Measurements from ENCODE around the gene NAT9.

The NAT9 gene, protein sequence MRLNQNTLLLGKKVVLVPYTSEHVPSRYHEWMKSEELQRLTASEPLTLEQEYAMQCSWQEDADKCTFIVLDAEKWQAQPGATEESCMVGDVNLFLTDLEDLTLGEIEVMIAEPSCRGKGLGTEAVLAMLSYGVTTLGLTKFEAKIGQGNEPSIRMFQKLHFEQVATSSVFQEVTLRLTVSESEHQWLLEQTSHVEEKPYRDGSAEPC

DNA sequence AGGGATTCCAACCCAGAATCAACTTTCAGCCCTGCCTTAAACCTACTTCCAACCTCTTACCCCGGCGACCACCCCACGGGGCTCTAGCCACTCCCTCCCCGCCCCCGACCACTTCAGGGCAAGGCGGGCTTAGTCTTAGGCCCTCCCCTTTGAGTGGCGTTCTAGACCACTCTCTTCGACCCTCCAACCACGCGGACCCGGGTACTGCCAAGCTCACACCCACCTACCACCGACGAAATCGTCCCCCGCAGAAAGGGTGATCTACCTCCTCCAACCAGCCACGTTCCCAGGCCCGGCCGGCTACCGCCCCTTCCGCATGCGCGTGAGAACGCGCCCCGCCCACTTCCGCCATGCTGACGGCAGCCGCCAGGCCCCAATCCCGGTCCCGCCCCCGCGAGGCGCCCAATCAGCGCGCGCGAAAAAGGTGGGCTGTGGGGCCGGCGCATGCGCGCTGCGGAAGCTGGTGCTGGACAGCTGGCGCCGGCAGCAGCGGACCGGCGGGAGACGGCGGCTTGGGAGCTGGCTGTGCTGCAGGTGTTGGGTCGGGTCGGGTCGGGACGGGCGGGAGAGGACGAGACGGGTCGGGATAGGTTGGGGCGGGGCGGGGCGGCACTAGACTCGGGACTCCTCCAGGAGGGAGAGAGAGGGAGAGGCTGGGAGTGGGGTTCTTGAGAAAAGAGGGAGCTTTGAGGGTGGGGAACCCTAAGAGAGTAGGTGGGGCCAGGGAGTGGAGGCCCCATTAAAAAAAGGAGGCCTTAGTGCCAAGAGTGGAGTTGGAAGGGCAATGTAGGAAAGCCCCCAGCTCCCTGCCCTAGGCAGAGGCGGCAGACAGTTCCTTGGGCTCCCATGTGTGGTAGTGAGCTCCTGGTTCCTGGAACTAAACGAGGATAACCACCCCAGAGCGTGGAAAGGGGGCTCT is at the start of gene NAT9:
Gene NAT9 (minus strand): TSS at position 302 of the 919 bp plus-strand sequence. CDS start 647 bp downstream, outside the sequence.
- DNase-seq = peak; percentile 99 to 100

DNA sequence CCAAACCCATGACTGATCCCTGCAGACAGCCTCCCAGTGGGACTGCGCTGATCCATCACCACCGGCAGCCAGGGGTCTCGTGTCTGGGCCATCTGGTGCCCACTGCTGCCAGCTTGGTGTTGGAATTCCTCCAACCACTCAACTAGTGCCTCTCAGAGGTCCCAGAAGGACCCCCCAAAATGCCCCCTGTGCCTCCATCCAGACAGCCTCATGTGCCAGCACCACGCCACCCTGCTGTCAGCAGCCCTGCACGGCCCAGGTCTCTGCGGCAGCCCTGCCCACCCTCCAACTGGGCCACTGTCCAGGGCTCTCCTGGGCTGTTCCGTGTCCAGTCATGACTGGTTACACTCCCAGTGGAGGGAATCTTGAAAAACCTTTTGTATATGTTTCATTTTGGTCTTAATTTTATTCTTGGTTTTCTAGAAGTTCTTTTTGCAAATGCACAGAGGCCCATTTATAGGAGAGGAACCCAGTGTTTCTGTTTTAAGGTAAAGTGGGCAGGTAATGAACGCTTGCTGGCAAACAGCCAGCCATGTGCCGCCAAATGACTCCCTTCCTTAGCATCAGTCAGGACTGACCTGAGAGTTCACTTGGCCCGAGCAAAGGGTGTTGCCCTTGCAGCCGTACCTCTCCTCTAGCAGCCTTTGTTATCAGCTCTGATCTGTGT is 48.9 kb upstream of the NAT9 start:
- DNase-seq = no peak

DNA sequence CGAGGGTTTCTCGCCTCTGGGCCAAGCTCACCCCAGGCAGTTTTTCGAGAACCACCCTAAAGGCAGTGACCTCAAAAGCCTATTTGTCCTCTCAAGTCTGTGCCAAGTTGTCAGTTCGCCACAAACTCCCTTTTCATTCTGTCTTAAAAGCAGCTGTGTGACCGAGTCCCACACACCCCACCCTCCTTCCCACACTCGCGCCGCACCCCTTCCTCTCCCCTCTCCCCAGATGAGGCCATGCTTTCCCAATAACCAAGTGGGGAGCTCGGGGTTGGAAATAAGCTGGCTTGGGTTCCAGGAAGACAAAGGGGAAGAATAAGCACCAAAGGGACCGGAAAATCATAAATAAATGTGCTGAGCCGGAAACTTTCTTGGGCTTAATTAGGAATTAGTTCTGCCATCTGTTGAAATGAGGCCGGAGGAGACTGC is 46.8 kb upstream of the NAT9 start:
- no peak for DNase-seq

DNA sequence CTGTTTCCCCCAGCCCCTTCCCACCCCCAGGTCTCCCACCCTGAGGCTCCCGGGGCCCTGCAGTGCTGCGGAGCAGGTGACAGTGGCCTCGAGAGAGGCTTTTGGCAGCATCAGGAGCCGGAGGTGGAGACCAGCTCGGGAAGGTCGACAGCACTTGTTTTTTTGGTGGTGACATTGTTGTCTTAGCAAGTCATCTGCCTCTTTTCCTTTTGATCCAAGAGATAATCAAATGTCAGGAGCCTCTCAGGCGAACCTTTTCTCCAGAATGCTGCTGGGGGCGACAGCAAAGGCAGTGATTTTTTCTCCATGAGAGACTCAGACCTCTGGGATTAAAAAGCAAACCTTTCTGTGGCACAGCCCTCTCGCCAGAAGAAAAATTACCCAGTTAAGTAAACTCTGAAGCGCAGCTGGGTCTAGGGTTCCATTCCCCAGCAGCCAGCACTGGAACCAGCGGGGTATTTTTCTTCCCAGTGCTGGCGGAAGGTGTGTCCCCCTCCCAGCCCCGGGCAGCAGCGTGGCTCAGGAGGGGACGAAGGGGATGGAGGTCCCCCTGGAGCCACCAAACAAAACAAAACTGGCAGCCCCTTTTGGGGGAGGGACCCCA is 46.3 kb upstream of the NAT9 start:
- DNase-seq = no peak

DNA sequence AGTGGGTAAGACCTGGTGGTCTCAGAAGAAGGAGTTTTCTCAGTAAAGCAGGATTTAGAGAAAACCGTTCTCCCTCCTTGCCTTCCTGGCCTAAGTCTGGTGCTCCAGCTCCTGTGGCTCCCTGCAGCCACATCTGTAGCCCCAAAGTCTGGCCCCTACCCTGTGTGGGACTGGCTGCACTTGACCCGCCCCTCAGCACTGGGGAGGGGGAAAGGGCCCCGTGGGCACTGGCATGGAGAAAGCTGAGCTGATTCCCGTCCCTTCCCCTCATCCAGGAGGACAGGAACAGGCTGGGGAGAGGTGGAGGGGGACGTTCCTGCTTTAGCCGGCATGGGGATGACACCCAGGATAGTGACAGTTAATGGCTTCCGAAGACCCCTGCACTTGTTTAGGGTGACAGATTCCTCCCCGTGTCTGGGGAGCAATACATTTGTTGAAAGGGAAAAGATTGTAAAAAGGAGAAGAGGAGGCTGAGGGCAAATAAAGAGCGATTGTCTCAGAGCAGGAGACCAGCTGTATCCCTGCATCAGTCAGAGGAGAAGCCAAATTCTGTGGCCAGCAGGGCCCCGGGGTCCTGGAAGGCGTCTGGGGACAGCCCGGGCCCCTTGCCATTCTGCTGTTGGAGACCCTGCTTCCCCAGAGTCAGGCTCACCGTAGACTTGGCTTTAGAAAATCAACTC is 45.6 kb upstream of the NAT9 start:
- DNase-seq = no peak

DNA sequence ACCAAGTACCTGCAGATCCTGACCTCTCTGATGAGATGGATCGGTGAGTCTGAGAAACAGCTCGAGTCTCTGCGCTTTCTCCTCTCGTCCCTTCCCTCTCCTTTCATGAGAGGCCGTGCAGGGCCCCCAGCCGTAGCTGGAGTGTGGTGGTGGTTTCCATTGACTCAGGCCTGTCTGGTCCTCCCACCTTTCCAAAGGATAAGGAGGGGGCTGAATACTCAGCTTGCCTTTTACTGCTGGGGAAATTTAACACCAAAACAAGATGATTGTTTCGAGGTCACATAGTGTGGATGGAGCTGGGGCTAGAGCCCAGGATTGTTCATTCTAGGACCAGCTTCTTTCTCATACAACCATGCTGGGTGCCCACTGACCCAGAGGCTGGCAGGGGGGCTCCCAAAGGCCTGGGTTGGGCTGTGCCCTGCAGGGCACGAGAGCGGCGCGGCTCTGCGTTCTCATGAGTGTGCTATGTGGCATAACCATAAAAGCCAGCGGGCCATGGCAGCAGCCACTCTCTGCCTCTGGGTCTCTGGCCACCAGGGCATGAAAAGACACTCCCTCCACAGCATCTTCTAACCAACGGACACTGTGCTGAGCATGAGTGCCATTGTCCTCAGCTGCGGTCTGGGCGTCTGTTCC is 43.8 kb upstream of the NAT9 start:
- no peak for DNase-seq

DNA sequence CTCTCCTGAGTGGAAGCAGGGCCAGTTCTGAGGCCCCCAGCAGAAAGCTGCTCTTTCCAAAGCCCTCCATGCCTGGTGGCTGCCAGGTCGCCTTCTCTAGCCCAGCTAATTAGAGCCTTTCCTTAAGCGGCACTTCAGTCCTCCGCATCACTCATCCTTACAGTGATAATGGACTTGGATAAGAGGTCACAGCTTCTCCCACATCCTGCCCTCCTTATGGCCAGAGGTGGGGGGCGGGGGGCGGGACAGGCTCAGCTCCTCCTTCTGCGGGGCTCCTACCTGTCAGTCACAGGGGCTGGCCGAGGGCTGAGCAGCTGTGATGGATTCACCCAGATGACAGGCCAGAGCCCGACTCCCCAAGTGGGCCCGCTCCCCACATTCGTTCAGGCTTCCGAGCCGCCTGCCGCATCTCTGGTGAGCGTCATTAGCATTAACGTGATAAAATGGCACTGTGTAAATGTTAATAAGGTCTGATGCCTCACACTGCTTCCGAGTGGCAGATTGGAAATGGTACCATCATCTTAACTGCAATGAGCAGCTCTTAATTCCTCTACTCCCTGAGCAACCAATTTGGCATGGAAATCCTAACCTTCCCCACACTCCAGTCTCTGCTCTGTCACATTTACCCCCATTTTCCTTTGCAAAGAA is 42.3 kb upstream of the NAT9 start:
- DNase-seq = no peak

DNA sequence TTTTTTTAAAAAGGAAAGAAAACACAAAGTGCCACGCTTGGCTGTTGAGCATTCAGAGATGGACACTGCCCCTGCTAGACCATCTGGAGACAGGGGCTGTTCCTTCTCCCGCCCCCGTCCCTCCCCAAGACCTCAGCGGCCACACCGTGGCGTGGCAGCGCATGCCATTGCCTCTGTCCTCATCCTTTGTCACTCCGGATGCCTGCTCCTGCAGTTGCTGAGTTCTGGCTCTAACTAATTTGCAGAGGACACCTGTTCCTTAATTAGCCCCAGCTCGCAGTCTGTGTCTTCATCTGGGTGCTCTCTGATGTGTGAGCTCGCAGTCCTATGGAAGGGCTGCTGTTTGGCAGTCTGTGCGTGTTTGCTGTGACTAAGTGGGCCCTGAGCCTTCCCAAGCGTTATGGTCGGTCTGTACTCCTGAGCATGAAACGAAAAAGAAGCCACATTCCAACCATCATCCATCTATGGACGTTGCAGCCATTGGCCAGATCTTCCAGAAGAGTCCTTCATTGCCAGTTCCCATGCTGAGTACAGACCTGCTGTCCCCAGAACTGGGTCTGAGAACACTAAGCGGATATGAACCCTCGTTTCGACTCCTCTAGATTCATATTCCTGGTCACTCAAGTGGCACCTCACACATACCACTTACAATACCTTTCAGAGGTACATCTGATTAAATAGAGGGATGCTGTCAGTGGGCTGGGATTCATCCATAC is 40.9 kb upstream of the NAT9 start:
- no peak for DNase-seq

DNA sequence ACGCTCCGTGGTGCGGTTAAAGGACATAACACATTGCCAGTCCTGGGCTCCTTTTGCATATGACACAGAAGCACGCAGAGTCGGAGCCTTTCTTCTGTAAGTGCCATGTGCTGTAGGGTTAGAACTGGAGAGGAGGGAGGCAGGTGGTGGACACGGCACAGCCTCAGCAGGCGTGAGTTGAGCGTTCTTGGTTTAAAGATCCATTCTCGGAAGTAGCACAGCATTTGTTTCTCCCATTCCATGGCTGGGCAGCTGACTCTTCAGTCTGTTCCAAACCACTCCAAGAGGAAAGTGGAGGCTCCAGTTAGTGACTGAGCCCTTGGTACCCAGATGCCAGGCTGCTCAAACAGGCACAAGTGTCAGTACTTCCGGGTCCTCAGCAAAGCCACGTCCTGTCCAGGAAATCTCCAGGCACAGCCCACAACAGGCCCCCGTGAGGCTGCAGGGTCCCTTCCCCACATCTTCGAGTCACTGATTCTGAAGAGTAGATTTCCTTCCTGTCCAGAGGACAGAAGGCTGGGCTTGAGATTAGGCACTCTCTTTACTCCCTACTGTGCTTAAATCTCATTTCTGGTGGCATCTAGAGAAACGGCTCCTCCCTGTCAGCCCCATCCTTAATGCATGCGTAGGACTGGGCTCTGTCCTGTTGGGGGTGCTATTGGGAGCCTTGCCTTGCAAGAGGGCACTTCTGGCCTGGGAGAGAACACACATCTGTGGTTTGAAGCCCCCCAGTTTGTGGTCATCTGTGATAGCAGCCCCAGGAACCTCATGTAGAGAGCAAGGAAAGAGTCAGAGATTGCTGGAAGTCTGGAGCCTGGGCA is 39.6 kb upstream of the NAT9 start:
- DNase-seq = peak; percentile 24

DNA sequence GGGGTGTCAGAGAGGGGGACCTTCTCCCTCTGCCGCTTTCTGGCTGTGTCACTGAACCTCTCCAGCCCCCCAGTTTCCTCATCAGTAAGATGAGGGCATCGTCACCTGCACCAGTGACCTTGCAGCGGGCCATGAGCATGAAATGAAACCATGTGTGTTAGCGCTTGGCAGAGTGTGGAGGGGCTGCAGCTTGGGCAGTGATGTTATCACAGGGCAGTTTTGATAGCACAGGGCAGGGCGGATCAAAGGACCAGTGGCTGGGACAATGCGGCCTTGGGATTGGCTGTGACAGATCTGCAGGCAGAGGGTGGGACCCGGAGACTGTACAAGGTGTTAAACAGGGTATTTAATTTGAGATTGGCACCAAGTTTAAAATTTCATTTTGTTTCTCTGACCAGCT is 38.9 kb upstream of the NAT9 start:
- no peak for DNase-seq

DNA sequence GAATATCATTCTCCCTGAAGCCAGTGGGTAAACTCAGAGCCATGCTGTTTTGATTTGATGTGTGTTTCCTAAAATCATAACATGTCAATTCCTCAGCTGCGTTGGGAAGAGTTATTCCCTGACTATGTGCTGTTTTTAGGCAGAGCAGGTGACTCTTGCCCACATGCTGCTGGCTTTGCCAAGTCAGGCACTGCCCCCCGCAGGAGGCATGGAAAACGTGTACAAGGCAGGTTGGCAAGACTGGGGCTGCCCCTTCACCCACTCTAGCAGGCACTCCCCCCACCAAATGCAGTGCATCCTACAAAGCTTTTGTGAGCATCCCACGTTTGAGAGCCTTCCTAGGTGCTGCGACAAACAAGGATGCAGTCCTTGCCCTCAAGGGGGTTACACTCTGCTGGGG is 38.3 kb upstream of the NAT9 start:
- no peak for DNase-seq

DNA sequence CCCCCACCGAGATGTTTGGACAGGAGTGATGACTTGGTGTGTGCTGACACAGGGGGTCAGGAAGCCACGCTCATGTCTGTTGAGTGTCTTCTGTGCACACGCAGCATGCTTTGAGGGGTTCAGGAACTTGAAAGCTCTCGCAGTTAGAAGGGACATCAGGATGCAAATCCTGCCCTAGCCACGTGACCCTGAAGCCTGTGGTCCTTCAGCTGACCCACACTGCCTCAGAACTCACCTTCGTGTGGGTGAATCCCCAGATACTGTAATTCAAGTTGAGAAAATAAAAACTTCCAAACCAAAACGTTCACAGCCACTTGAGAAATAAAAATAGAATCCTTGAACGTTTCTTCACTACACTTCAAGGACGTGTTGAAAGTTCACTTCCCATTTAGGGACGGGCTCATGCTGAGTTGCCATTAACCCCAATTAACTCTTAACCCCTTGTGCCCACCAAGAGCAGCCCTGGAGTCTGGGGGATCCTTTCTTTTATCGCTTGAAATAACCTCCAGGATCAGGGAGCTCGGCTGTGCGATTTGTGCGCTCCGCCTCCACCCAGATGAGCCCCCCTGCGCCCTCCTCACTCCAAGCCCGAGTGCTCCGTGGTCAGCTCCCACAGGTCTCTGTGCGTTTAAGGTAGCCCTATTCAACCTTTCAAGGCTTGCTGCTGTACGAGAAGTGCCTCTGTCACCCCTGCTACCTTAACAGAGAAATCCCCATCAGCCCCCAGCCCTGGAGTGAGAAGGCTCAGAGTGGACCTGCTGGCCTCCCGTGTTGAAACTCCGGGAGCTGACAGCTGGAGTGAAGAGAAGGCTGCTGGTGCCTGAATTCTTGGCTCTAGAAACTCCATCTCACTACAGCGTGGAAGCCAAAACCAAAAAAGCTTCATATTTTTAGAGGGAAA is 36.2 kb upstream of the NAT9 start:
- DNase-seq = no peak

DNA sequence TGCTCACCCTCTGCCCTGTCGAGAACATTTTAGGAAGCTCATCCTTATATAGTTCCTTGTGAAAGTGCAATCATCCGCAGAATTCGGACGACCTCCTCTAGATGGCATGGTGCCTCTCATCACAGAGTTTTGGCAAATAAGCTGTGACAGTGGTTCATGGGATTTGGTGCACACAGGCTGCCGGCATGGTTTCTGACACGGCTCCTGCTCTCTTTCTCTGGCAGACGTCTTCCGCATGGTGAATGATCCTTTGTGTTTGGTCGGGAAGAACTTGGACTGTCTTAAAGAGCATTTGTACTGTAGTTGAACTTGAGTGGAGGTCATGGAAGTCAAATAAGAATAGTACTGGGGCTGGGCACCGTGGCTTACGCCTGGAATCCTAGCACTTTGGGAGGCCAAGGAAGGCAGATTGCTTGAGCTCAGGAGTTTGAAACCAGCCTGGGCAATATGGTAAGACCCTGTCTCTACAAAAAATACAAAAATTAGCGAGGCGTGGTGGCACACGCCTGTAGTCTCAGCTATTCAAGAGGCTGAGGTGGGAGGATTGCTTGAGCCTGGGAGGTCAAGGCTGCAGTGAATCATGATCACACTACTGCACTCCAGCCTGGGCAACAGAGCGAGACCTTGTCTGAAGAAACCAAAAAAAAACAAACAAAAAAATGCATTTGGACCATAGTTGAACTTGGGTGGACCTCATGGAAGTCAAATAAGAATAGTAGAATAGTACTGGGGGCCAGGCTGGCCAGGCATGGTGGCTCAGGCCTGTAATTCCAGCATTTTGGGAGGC is 34.7 kb upstream of the NAT9 start:
- DNase-seq = no peak

DNA sequence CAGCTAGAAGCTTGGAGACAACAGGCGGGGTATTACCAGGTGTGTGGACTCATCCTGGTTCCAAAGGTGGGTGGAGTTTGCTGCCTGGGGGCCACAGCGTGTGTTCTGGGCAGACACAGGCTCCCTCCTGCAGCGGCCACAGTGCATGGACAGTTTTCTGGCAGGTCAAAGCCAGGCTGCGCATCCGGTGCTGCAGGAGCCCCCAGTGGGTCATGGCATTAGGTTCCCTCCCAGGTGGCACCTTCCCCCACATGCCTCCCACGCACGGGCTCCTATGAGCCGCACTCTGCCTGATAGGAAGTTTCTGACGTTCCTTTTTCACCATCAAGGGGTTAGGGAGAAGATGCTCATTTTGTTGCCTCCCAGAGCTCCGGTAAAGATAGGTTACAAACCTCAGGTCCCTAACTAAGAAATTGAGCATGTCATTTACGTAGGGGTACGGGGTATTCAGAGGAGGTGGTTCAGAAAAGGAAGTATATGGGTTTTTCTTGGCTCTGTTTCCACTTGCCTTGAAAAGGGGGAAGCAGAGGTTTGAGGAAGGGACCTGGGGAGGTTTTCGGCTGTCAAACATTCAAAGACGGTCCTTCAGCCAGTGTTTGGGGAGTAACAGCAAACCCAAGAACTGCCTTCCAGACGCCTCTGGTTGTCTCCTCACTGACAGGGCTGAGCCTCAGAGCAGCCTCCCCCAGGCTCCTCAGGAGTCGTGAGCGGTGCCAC is 32.7 kb upstream of the NAT9 start:
- DNase-seq = no peak

DNA sequence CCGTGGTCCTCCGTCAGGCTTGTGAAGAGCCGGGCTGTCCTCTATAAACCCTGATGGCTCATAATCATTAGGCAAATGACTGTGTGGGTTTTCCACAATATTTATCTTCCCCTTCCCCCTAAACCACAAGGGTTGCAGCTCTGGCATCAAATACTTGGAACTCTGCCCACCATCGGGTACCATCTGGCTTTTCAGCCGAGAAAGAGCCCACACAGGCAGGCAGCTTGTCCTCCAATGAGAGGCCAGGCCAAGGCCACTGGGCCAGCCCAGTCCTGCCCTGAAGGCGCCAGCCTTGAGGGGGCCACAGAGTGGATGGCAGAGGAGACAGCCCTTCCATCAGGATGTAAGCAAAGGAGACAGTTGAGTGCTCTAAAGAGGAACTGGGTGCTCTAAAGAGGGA is 31.8 kb upstream of the NAT9 start:
- DNase-seq = no peak

DNA sequence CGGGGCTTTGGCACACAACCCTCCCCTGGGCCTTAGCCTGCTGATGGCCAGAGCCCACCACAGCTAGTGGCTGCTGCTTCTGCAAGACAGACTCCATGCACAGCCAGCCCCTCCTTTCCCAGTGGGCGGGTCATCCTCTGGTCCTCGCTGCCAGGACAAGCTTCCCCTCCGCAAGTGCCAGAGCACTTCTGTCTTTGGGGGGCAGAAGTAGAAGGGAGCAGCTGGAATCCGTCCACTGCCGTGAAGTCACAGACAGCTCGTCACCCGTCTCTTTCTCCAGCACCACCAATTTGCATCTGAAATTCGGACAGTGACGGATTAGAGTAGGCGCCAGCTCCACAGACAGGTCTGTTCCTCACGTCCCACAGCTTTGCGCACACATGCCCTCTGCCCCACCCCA is 31.3 kb upstream of the NAT9 start:
- no peak for DNase-seq

DNA sequence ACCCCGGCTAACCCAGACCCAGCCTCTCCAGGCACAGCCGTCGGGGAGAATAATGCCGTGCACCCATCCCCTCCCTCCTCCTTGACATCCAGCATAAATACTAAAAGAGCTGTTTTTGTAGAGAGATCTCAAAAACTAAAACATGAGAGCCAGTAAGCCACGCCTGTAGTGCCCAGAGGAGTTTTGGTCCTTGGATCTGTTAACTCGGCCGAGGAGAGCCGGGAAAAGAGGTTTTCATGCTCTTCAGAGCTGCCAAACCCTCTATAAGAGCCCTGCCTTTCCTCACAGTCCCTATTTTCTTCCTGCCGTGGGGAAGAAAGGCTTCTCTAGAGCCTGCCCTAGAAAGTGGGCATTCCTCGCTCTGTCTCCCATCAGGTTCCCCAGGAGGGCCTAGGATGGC is 30.2 kb upstream of the NAT9 start:
- no peak for DNase-seq

DNA sequence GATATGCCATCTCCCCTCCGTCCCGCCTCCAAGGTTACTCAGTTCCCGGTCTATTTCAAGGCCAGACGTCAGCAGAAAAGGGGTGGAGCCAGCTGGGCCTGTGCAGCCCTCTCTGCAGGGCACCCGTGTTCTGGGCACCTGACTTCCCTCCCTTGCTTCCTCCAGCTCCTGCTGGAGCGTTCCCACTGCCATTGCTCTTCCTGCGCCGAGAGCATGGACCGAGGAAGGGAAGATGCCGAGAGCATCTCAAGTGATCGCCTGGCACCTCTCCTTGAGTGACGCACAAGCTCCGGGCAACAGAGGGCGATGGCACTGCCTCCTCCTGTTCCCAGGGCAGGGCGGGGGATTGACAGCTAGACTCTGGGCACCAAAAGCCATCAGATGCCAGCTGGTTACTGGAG is 29.4 kb upstream of the NAT9 start:
- DNase-seq = no peak

Measured in activated T-cell treated with anti-CD3 and anti-CD28 coated beads, Interleukin-2, amount 50 U/mL, for 48 hours (primary cell).